Testis (tissue), 2 donors: Measurements from ENCODE around the gene FGF21.

ENCODE experiments used
- CTCF ChIP-seq, 3 experiments: fragments of 450-650 bp in 2 of 3; fragments of 200-600 bp in 1 of 3; sonication (generic) in 1 of 3; IDR thresholded peaks; one replicate each; pipeline ENCODE4 v1.5.1; 2016 to 2019; ENCODE audit warnings: antibody characterized with exemption in 3 of 3, mild to moderate bottlenecking in 2 of 3, moderate library complexity in 1 of 3
- POLR2A ChIP-seq: fragments of 450-650 bp; IDR thresholded peaks from one replicate; pipeline ENCODE4 v1.6.1; 2017; ENCODE audit warnings: antibody characterized with exemption, mild to moderate bottlenecking, moderate library complexity

- TF ChIP-seq CTCF (IDR thresholded peaks at IDR 0.05) (no peak), POLR2A (no peak)
Observed at GRCh38 chr19:48741129-48741999, 14.0 kb upstream of the FGF21 start.
